BLaER1 (cell line): ENCODE data around the gene NPAS4.
"Not testable (repeated sequence)": the region's sequence is repeated elsewhere in the genome, so short reads cannot be mapped to it uniquely, and the experiment has no call there.

ENCODE experiments used
- H3K27ac ChIP-seq: shearing (Covaris generic); formaldehyde crosslinking; 2 replicates; pipeline ENCODE4 v1.8.1; 2022
- H3K27me3 ChIP-seq: shearing (Covaris generic); formaldehyde crosslinking; 2 replicates; pipeline ENCODE4 v1.8.1; 2022
- H3K36me3 ChIP-seq: shearing (Covaris generic); formaldehyde crosslinking; 2 replicates; pipeline ENCODE4 v1.8.1; 2022
- H3K4me1 ChIP-seq: shearing (Covaris generic); formaldehyde crosslinking; 2 replicates; pipeline ENCODE4 v1.8.1; 2022
- H3K4me2 ChIP-seq: shearing (Covaris generic); formaldehyde crosslinking; 2 replicates; pipeline ENCODE4 v1.8.1; 2022
- H3K4me3 ChIP-seq: shearing (Covaris generic); formaldehyde crosslinking; 2 replicates; pipeline ENCODE4 v1.8.1; 2022
- H3K9ac ChIP-seq: shearing (Covaris generic); formaldehyde crosslinking; 2 replicates; pipeline ENCODE4 v1.8.1; 2022
- H3K9me3 ChIP-seq: shearing (Covaris generic); formaldehyde crosslinking; 2 replicates; pipeline ENCODE4 v1.8.1; 2022
- H4K20me1 ChIP-seq: shearing (Covaris generic); formaldehyde crosslinking; 2 replicates; pipeline ENCODE4 v1.8.1; 2022
- Cebpa-rat ChIP-seq: shearing (Covaris generic); IDR thresholded peaks from 2 replicates; pipeline ENCODE4 v1.8.1; 2022

NPAS4 gene

GRCh38 chr11:66415423-66415822, 5.4 kb upstream of the NPAS4 start:
- H3K4me3 ChIP-seq: no peak overlapping the region
- H3K9me3 ChIP-seq: 0 out of 2 replicates have a peak, but pooled peaks cover 2% of the 10 kb centered on the region
- peaks cover 83% of the 10 kb centered on the region for H4K20me1 ChIP-seq
- H3K36me3 ChIP-seq: no peaks in the 10 kb centered on the region
- peaks cover 10% of the 10 kb centered on the region for H3K4me1 ChIP-seq
- TF ChIP-seq Cebpa-rat: no peak
- no peak overlapping the region for H3K9ac ChIP-seq
- H3K4me2 ChIP-seq: no peak overlapping the region
- peaks cover 100% of the 10 kb centered on the region for H3K27me3 ChIP-seq
- no peak overlapping the region for H3K27ac ChIP-seq

DNA sequence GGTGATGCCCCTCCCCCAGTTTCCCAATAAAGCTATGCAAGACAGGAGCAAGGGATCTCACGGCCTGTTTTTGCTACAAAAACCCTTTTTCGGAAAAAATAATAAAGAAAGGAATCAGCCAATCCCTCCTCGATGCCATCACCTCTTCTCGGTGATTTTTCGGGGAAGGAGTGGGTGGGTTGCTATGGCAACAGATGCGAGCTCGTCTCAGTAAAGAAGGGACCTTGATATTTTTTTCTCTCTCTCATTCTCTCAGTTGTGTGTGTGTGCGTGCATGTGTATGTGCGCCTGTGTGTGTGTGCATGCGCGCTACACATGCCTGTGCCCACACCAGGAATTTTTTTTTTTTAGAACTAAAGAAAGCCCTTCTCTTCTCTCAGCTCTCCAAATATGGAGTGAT, 3.8 kb upstream of the NPAS4 start:
- TF ChIP-seq Cebpa-rat: no peak
- Histone ChIP-seq H3K9ac (no peak overlapping the region), H3K9me3 (peaks cover 11% of the 10 kb centered on the region; the same call in 1 of the 2 replicates), H3K4me3 (no peak overlapping the region), H3K27ac (no peak overlapping the region), H3K36me3 (no peaks in the 10 kb centered on the region), H3K4me1 (peaks cover 10% of the 10 kb centered on the region), H4K20me1 (peaks cover 81% of the 10 kb centered on the region), H3K4me2 (no peak overlapping the region), H3K27me3 (peaks cover 98% of the 10 kb centered on the region)

DNA sequence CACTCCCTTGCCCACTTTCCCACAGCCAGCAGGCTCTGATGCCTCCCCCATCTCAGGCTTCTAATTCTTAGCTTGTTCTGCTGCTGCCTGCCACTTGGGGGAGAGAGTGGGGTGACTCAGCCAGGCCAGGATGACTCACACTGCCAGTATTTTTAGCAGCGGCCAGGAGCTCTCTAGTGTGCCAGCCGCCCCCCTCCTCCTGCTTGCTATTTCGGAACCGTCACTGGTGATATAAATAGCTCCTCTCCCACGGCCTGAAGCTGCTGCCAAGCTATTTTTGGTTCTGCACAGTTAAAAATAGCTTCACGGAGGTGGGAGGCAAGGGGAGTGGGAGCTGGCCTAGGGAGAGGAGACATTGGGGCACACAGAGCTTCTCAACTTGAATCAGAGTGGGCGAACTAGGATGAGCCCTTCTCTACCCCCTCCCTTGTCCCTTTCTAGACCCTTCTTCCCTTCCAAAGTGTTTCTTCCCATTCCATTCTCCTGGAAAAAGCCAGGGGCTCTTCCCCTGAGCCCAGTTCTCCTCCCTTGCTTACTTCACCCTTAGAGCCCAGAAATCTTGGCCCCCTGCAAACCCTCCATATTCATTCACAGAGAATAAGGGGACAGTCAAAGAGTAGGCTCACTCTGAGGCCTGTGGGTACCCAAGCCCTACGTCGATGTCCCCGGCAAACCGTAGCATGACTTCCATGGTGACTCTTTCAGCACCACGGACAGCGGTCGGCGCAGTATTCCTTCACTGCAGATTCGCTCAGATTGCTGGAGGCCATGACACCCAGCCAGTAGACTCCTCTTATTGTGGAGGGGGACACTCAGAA, 2.5 kb upstream of the NPAS4 start:
- Histone ChIP-seq H3K9ac (no peak overlapping the region), H4K20me1 (peaks cover 79% of the 10 kb centered on the region), H3K27me3 (peaks cover 98% of the 10 kb centered on the region), H3K4me1 (peaks cover 10% of the 10 kb centered on the region), H3K36me3 (no peaks in the 10 kb centered on the region), H3K4me2 (peak overlapping the region; percentile 50), H3K9me3 (peaks cover 11% of the 10 kb centered on the region; the same call in 1 of the 2 replicates), H3K27ac (no peak overlapping the region), H3K4me3 (no peak overlapping the region)
- no peak for TF ChIP-seq Cebpa-rat

GRCh38 chr11:66418986-66419308, 1.9 kb upstream of the NPAS4 start:
- H3K27ac ChIP-seq: no peak overlapping the region
- peaks cover 10% of the 10 kb centered on the region for H3K4me1 ChIP-seq

GRCh38 chr11:66419825-66420224, 1.0 kb upstream of the NPAS4 start:
- Histone ChIP-seq H3K4me1 (peaks cover 10% of the 10 kb centered on the region), H3K4me3 (no peak overlapping the region), H3K9ac (no peak overlapping the region), H3K36me3 (no peaks in the 10 kb centered on the region), H3K9me3 (peaks cover 11% of the 10 kb centered on the region; the same call in 1 of the 2 replicates), H3K4me2 (no peak overlapping the region), H3K27ac (no peak overlapping the region), H3K27me3 (peaks cover 98% of the 10 kb centered on the region), H4K20me1 (peaks cover 79% of the 10 kb centered on the region)
- TF ChIP-seq Cebpa-rat: no peak

More at GRCh38 chr11:66418986-66419308, 1.9 kb upstream of the NPAS4 start:
- H3K9ac ChIP-seq: no peak overlapping the region
- H3K4me2 ChIP-seq: no peak overlapping the region
- H4K20me1 ChIP-seq: peaks cover 79% of the 10 kb centered on the region
- no peak overlapping the region for H3K4me3 ChIP-seq
- H3K9me3 ChIP-seq: peaks cover 11% of the 10 kb centered on the region; the same call in 1 of the 2 replicates
- no peak for TF ChIP-seq Cebpa-rat
- peaks cover 98% of the 10 kb centered on the region for H3K27me3 ChIP-seq
- H3K36me3 ChIP-seq: no peaks in the 10 kb centered on the region

DNA sequence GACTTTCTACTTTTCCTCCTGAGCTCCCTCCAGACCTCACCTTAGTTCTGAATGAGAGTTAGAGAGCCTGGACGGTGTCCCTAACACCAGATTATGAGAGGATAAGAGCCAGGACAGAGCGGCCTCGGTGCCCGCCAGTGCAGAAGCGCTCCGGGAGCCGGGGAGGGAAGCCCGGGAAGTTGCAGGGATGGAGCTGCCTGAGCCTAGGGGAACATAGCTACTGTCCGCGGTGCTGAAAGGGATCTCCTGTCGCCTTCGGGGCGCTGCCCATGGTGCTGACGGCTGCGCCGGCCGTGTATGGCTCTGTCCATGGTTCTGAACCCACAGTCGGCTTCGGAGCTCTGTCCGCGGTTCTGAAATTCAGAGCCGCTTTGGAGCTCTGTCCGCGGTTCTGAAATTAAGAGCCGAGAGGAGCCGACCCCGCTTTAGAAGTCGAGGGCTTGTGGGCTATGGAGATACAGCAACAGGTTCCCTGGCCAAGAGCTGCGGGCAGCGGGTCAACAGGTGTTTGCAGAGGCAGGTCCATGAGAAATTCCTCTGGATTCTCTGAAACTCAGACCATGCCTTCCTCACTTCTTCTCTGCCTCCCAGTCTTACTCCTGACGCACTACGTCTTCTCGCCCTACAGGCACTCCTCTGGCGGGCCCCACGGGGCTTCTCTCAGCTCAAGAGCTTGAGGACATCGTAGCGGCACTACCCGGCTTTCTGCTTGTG, 814 bp downstream of the NPAS4 start:
- TF ChIP-seq Cebpa-rat: no peak
- Histone ChIP-seq H3K4me3 (no peak overlapping the region), H3K27me3 (peaks cover 84% of the 10 kb centered on the region), H4K20me1 (peaks cover 74% of the 10 kb centered on the region), H3K4me1 (peaks cover 10% of the 10 kb centered on the region), H3K27ac (no peak overlapping the region), H3K9me3 (peaks cover 11% of the 10 kb centered on the region; the same call in 1 of the 2 replicates), H3K9ac (no peak overlapping the region), H3K4me2 (no peak overlapping the region), H3K36me3 (no peaks in the 10 kb centered on the region)

- Histone ChIP-seq H3K9me3 (no peaks in the 10 kb centered on the region), H3K4me2 (no peak overlapping the region), H3K36me3 (no peaks in the 10 kb centered on the region), H3K9ac (no peak overlapping the region), H3K4me1 (no peaks in the 10 kb centered on the region), H3K4me3 (no peak overlapping the region), H3K27ac (no peak overlapping the region), H3K27me3 (peaks cover 37% of the 10 kb centered on the region), H4K20me1 (peaks cover 45% of the 10 kb centered on the region)
- TF ChIP-seq Cebpa-rat: no peak
Measured at GRCh38 chr11:66426314-66426713, 5.5 kb downstream of the NPAS4 start.

GRCh38 chr11:66428933-66429332, 8.1 kb downstream of the NPAS4 start:
- Histone ChIP-seq H3K4me2 (no peak overlapping the region), H3K27ac (no peak overlapping the region), H3K27me3 (peaks cover 13% of the 10 kb centered on the region), H3K9me3 (no peaks in the 10 kb centered on the region), H4K20me1 (peaks cover 29% of the 10 kb centered on the region; the same call in 1 of the 2 replicates), H3K36me3 (peaks cover 22% of the 10 kb centered on the region), H3K4me1 (no peaks in the 10 kb centered on the region), H3K4me3 (no peak overlapping the region), H3K9ac (no peak overlapping the region)
- no peak for TF ChIP-seq Cebpa-rat

- H4K20me1 ChIP-seq: peaks cover 18% of the 10 kb centered on the region; the same call in 1 of the 2 replicates
- H3K4me1 ChIP-seq: no peaks in the 10 kb centered on the region
- H3K36me3 ChIP-seq: peaks cover 32% of the 10 kb centered on the region
- H3K27me3 ChIP-seq: peaks cover under 1% of the 10 kb centered on the region
- no peak overlapping the region for H3K27ac ChIP-seq
- no peak overlapping the region for H3K4me2 ChIP-seq
- H3K4me3 ChIP-seq: no peak overlapping the region
- no peak for TF ChIP-seq Cebpa-rat
- no peak overlapping the region for H3K9ac ChIP-seq
- no peaks in the 10 kb centered on the region for H3K9me3 ChIP-seq
Measured at GRCh38 chr11:66429983-66430602, 9.3 kb downstream of the NPAS4 start.

DNA sequence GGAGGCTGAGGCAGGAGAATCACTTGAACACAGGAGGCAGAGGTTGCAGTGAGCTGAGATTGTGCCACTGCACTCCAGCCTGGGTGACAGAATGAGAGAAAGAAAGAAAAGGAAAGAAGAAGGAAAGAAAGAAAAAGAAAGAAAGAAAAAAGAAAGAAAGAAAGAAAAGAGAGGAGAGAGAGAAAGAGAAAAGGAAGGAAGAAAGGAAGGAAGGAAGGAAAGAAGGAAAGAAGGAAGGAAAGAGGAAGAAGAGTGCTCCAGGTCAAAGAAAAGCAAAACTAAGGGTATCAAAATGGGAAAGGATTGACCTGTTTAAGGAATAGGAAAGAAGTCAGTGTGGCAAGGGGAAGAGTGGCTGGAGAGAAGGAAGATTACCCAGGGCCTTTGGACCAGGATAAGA, 10.5 kb downstream of the NPAS4 start:
- H3K4me3 ChIP-seq, H3K9me3 ChIP-seq, H3K27ac ChIP-seq, H3K4me1 ChIP-seq, H3K9ac ChIP-seq, H3K27me3 ChIP-seq, H3K4me2 ChIP-seq: not testable (repeated sequence)
- H4K20me1 ChIP-seq: peaks cover 11% of the 10 kb centered on the region; the same call in 1 of the 2 replicates
- peaks cover 44% of the 10 kb centered on the region for H3K36me3 ChIP-seq

DNA sequence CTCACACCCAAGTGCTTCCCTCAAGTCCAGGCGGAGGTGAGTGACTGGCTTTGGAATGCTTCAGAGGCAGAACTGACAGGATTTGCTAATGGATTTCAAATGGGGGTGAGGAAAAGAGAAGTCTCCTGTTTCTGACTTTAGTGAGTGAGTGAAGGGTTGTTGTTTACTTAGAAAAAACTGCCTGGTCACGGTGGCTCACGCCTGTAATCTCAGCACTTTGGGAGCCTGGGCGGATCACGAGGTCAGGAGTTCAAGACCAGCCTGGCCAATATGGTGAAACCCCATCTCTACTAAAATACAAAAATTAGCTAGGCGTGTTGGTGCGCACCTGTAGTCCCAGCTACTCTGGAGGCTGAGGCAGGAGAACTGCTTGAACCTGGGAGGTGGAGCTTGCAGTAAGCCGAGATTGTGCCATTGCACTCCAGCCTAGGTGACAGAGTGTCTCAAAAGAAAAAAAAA, 11.1 kb downstream of the NPAS4 start:
- not testable (repeated sequence) for H4K20me1 ChIP-seq, H3K9ac ChIP-seq, H3K4me2 ChIP-seq

More for the DNA sequence above, 11.1 kb downstream of the NPAS4 start:
- H3K4me1 ChIP-seq, H3K27me3 ChIP-seq, H3K4me3 ChIP-seq, H3K9me3 ChIP-seq, H3K27ac ChIP-seq: not testable (repeated sequence)
- H3K36me3 ChIP-seq: peaks cover 50% of the 10 kb centered on the region
